Stimulated activated CD4-positive, alpha-beta T cell treated with anti-CD3 and anti-CD28 coated beads, Interleukin-1b, Interleukin-23, amount 100 ng/mL, for 48 hours (primary cell): ENCODE measurements around the gene SUN2.

Experiments used
- DNase-seq: peaks from one replicate; pipeline ENCODE4 v3.0.0-alpha.2; 2020

The SUN2 gene

GRCh38 chr22:38753948-38754750 lies 1.6 kb downstream of the SUN2 start:
- DNase-seq: no peak

GRCh38 chr22:38751422-38752346 lies 4.1 kb downstream of the SUN2 start:
- peak; percentile 69 for DNase-seq

- no peak for DNase-seq
These were observed 4.8 kb downstream of the SUN2 start for GRCh38 chr22:38751066-38751421.

GRCh38 chr22:38750638-38751037 lies 5.2 kb downstream of the SUN2 start:
- no peak for DNase-seq

GRCh38 chr22:38750104-38750503 lies 5.7 kb downstream of the SUN2 start:
- DNase-seq: no peak

- no peak for DNase-seq
These were observed 7.2 kb downstream of the SUN2 start for GRCh38 chr22:38748487-38749136.

- DNase-seq: no peak
These were observed 9.9 kb downstream of the SUN2 start for GRCh38 chr22:38745676-38746460.

- no peak for DNase-seq
These were observed 10.8 kb downstream of the SUN2 start for GRCh38 chr22:38744981-38745380.

GRCh38 chr22:38742176-38742942 lies 13.4 kb downstream of the SUN2 start:
- no peak for DNase-seq

- no peak for DNase-seq
These were observed 14.2 kb downstream of the SUN2 start for GRCh38 chr22:38741576-38741975.

- no peak for DNase-seq
These were observed 14.6 kb downstream of the SUN2 start for GRCh38 chr22:38741166-38741565.

GRCh38 chr22:38740754-38741153 lies 15.0 kb downstream of the SUN2 start:
- DNase-seq: no peak

- no peak for DNase-seq
These were observed 15.6 kb downstream of the SUN2 start for GRCh38 chr22:38740116-38740723.

GRCh38 chr22:38739300-38740055 lies 16.3 kb downstream of the SUN2 start:
- DNase-seq: no peak

- DNase-seq: no peak
These were observed 17.2 kb downstream of the SUN2 start for GRCh38 chr22:38738475-38739070.

- DNase-seq: no peak
These were observed 18.3 kb downstream of the SUN2 start for GRCh38 chr22:38737302-38738060.

- DNase-seq: no peak
These were observed 19.6 kb downstream of the SUN2 start for GRCh38 chr22:38736257-38736570.

GRCh38 chr22:38735465-38736256 lies 20.1 kb downstream of the SUN2 start:
- no peak for DNase-seq

- no peak for DNase-seq
These were observed 20.7 kb downstream of the SUN2 start for GRCh38 chr22:38735126-38735464.
